ENCODE measurements around the gene MGARP.

- TF ChIP-seq CTCF (IDR thresholded peaks at IDR 0.05) (no peak), FOSL2 (IDR thresholded peaks at IDR 0.05; ENCODE audit: borderline replicate concordance, low read depth) (no peak), SMC3 (IDR thresholded peaks at IDR 0.05; ENCODE audit: low read depth, low read length) (no peak), CHD2 (IDR thresholded peaks at IDR 0.05; ENCODE audit: low read length, partially characterized antibody) (no peak), POLR2AphosphoS5 (IDR thresholded peaks at IDR 0.05; ENCODE audit: low read depth, low read length) (no peak), EP300 (IDR thresholded peaks at IDR 0.05; ENCODE audit: borderline replicate concordance in 1 of 2, low read depth in 1 of 2, low read length in 1 of 2) (no peak), RAD21 (IDR thresholded peaks at IDR 0.05; ENCODE audit: low read length) (no peak), TCF12 (IDR thresholded peaks at IDR 0.05) (no peak), JUND (IDR thresholded peaks at IDR 0.05) (no peak), RFX5 (IDR thresholded peaks at IDR 0.05; ENCODE audit: low read length) (no peak), REST (IDR thresholded peaks at IDR 0.05; ENCODE audit: low read depth, low read length) (no peak)
Observed at GRCh38 chr4:139219450-139220055, 60.5 kb downstream of the MGARP start.
